Measurements from ENCODE around the gene RCAN1. TPM values are rescaled to one million over a fixed set of nuclear protein-coding genes. Genes with fewer than 3 reads are reported as not detected.
"Not testable (repeated sequence)": the region's sequence is repeated elsewhere in the genome, so short reads cannot be mapped to it uniquely, and the experiment has no call there.

The RCAN1 gene
- total RNA-seq, 4 donors from 2014 or later: 8.7 to 27.5 (median 22.8) TPM

DNA sequence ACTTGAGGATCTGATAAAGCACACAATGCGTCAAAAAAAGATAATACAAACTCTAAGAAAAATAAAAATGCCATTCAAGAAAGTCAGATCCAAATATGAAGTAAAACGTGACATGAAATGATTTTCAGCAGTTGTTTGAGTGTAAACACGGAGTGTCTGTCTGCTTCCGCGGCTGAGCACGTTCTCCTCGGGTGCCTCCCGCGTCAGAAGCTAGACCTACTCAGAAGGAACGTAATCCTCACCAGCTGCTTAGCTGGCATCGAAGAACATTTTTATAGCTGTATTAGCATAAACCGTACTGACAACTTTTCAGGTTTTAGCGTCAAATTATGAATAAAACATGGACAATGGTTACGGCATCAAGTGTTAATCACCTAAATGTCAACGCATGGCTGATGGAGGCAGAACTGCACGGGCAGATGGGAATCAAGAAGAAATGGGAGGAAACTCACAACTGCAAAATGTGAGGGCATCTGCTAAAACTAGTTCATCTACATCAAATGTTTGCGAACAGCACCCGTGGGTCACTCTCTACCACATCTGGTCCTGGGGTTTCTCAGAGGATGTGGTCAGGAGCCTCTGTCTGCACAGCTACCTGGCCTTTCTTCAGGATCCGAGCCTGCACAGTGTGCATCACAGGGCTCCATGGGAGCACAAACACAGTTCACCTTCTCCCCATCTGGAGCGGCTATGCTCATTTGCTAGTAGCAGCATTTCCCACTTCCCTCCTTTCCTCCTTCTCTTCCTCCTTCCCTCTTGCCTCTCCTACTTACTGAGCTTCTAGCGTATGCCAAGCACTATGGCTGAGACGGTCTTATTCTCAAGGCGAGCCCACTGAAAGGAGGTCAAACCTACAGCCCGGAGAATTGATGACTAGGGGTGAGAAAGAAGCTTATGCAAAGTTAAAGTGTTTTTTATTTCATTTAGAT, 40.0 kb downstream of the RCAN1 start:
- TF ChIP-seq POLR2AphosphoS5 (IDR thresholded peaks at IDR 0.05) (no peak), EP300 (IDR thresholded peaks at IDR 0.05) (no peak)
- TF ChIP-seq, protein P1, sequence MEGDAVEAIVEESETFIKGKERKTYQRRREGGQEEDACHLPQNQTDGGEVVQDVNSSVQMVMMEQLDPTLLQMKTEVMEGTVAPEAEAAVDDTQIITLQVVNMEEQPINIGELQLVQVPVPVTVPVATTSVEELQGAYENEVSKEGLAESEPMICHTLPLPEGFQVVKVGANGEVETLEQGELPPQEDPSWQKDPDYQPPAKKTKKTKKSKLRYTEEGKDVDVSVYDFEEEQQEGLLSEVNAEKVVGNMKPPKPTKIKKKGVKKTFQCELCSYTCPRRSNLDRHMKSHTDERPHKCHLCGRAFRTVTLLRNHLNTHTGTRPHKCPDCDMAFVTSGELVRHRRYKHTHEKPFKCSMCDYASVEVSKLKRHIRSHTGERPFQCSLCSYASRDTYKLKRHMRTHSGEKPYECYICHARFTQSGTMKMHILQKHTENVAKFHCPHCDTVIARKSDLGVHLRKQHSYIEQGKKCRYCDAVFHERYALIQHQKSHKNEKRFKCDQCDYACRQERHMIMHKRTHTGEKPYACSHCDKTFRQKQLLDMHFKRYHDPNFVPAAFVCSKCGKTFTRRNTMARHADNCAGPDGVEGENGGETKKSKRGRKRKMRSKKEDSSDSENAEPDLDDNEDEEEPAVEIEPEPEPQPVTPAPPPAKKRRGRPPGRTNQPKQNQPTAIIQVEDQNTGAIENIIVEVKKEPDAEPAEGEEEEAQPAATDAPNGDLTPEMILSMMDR (IDR thresholded peaks at IDR 0.05): no peak
- Histone ChIP-seq H3K4me1 (peaks cover 26% of the 10 kb centered on the region), H3K27me3 (no peaks in the 10 kb centered on the region), H3K36me3 (no peaks in the 10 kb centered on the region), H3K9me3 (no peaks in the 10 kb centered on the region), H3K4me3 (no peak overlapping the region), H3K27ac (no peak overlapping the region)
- DNase-seq (ENCODE audit: low spot score in 2 of 2): no peak
- WGBS: 72% methylated on average over 24 of the region's 24 CpGs

DNA sequence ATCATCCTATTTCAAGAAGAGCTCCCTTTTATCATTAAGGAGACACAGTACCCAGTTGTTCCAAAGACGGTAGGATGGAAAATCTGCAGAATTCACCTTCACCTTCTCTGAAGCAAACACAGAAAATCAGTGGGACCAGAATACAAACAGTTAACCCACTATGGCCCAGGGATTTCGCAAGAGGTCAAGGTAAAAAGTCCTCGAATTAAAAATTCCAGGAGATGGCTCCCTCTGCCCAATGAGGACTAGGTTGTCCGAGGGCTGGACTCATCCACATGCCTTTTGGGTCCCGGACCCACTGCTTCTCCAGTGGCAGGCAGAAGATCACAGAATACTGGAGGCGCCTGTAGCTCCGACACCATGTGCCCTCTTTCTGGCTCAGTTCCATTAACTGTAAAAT, 42.9 kb downstream of the RCAN1 start:
- TF ChIP-seq POLR2AphosphoS5 (IDR thresholded peaks at IDR 0.05): no peak
- TF ChIP-seq, protein P1 (IDR thresholded peaks at IDR 0.05): no peak
- TF ChIP-seq POLR2A (IDR thresholded peaks at IDR 0.05): no peak
- no peak for TF ChIP-seq EP300 (IDR thresholded peaks at IDR 0.05)
- Histone ChIP-seq H3K4me3 (no peak overlapping the region), H3K27me3 (no peaks in the 10 kb centered on the region), H3K9me3 (no peaks in the 10 kb centered on the region), H3K27ac (no peak overlapping the region), H3K4me1 (peaks cover 28% of the 10 kb centered on the region), H3K36me3 (no peaks in the 10 kb centered on the region)
- WGBS: 90% methylated on average over 7 of the region's 7 CpGs
- no peak for DNase-seq (ENCODE audit: low spot score in 2 of 2)

DNA sequence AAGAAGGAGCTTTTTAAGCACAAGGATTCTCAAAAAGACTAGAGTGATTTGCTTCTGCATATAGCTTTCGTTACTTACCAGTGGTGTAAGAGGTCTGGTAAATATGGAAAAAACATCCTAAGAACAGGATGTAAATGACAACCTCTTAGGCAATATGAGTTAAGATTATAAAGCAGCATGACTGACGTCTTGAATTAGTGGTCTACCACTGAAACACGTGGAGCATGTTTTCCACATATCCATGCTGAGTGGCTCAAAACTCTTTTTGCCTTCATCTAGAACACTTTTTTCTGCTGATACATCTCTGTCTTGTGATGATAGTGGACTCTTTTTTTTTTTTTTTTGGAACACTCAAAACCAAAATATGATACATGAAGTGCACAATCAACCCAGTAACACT, 44.6 kb downstream of the RCAN1 start:
- no peaks in the 10 kb centered on the region for H3K36me3 ChIP-seq
- no peak for DNase-seq (ENCODE audit: low spot score in 2 of 2)
- 77% methylated on average over 3 of the region's 3 CpGs for WGBS

DNA sequence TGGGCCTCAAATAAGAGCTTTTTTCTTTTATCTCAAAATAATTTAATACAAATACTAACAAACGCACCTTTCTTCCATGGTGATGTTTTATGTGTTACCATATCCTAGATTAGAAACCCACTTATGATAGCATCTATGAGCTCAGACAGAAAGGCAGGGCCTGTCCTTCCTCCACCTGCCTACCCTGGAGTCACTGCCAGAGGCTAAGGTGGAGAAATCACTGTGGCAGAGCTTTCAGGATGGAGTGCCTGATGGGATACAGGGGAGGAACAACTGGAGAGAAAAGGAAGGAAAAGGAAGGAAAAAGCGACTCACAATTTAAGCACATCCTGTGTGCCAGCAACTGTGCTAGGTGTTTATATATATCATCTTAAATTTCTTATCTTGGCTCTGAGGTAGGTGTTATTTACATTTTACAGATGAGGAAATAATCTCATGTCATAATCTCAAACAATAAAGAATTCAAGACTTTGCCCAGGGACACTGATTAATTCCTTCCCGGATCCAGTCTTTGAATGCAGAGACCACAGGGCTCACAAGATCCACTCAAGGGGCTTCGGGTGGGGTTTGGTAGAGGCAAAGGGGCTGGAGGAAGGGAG, 45.4 kb downstream of the RCAN1 start:
- Histone ChIP-seq H3K27ac (no peak overlapping the region), H3K4me3 (no peak overlapping the region), H3K36me3 (no peaks in the 10 kb centered on the region), H3K9me3 (no peaks in the 10 kb centered on the region), H3K27me3 (no peaks in the 10 kb centered on the region), H3K4me1 (peaks cover 7% of the 10 kb centered on the region)
- DNase-seq (ENCODE audit: low spot score in 2 of 2): no peak
- TF ChIP-seq, protein P1 (IDR thresholded peaks at IDR 0.05): no peak
- TF ChIP-seq POLR2AphosphoS5 (IDR thresholded peaks at IDR 0.05) (no peak), POLR2A (IDR thresholded peaks at IDR 0.05) (no peak), EP300 (IDR thresholded peaks at IDR 0.05) (no peak)
- WGBS: 74% methylated on average over 4 of the region's 4 CpGs

More for the DNA sequence above, 44.6 kb downstream of the RCAN1 start:
- no peaks in the 10 kb centered on the region for H3K9me3 ChIP-seq
- no peak overlapping the region for H3K4me3 ChIP-seq
- no peaks in the 10 kb centered on the region for H3K27me3 ChIP-seq
- peaks cover 11% of the 10 kb centered on the region for H3K4me1 ChIP-seq
- TF ChIP-seq, protein P1 (IDR thresholded peaks at IDR 0.05): no peak
- no peak for TF ChIP-seq POLR2AphosphoS5 (IDR thresholded peaks at IDR 0.05)
- no peak for TF ChIP-seq POLR2A (IDR thresholded peaks at IDR 0.05)
- TF ChIP-seq EP300 (IDR thresholded peaks at IDR 0.05): no peak
- H3K27ac ChIP-seq: no peak overlapping the region

DNA sequence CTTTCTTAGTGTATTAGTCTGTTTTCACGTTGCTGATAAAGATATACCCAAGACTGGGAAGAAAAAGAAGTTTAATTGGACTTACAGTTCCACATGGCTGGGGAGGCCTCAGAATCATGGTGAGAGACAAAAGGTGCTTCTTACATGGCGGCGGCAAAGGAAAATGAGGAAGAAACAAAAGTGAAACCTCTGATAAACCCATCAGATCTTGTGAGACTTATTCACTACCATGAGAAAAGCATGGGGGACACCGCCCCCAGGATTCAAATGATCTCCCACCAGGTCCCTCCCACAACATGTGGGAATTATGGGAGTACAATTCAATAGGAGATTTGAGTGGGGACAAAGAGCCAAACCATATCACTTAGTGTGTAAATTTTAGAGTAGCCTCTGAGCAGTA, 46.1 kb downstream of the RCAN1 start:
- not testable (repeated sequence) for H3K9me3 ChIP-seq; H3K4me1 ChIP-seq; H3K4me3 ChIP-seq; DNase-seq (ENCODE audit: low spot score in 2 of 2); H3K27me3 ChIP-seq; H3K27ac ChIP-seq; H3K36me3 ChIP-seq
- 100% methylated on average over 4 of the region's 4 CpGs for WGBS

Data from suprapubic skin (tissue), 4 donors.